Measurements from ENCODE around the gene FNDC5.

FNDC5 gene

GRCh38 chr1:32863881-32864245, 6.8 kb downstream of the FNDC5 start:
- DNase-seq, result no peak

GRCh38 chr1:32863218-32863880, 7.4 kb downstream of the FNDC5 start:
- DNase-seq, result no peak

- DNase-seq, result no peak
Measured at GRCh38 chr1:32861904-32862695, 8.6 kb downstream of the FNDC5 start.

GRCh38 chr1:32860566-32860965, 10.1 kb downstream of the FNDC5 start:
- no peak for DNase-seq

- DNase-seq, result no peak
Measured at GRCh38 chr1:32859915-32860314, 10.8 kb downstream of the FNDC5 start.

GRCh38 chr1:32858791-32859190, 11.9 kb downstream of the FNDC5 start:
- no peak for DNase-seq

- DNase-seq, result no peak
Measured at GRCh38 chr1:32858136-32858535, 12.6 kb downstream of the FNDC5 start.

GRCh38 chr1:32855861-32856617, 14.7 kb downstream of the FNDC5 start:
- DNase-seq, result no peak

- DNase-seq, result no peak
Measured at GRCh38 chr1:32848354-32849063, 22.2 kb downstream of the FNDC5 start.

- DNase-seq, result no peak
Measured at GRCh38 chr1:32831878-32832277, 38.8 kb downstream of the FNDC5 start.

GRCh38 chr1:32830092-32830852, 40.4 kb downstream of the FNDC5 start:
- DNase-seq, result no peak

GRCh38 chr1:32828341-32828740, 42.4 kb downstream of the FNDC5 start:
- DNase-seq, result no peak

- DNase-seq, result no peak
Measured at GRCh38 chr1:32825181-32825580, 45.5 kb downstream of the FNDC5 start.

- peak in 1 of 2 experiments; percentile 13 for DNase-seq
Measured at GRCh38 chr1:32818804-32819541, 51.7 kb downstream of the FNDC5 start.

GRCh38 chr1:32817815-32818786, 52.6 kb downstream of the FNDC5 start:
- peak; percentile 42 to 51 for DNase-seq

GRCh38 chr1:32817159-32817814, 53.4 kb downstream of the FNDC5 start, which contains the start of the genes S100PBP and YARS1:
TSS of gene S100PBP (plus strand) at chr1:32817653. CDS start at chr1:32826100, 8,447 bp downstream.
TSS of gene YARS1 (minus strand) at chr1:32817358. CDS start at chr1:32817244, 114 bp downstream.
- peak; percentile 100 for DNase-seq

GRCh38 chr1:32816676-32817158, 54.0 kb downstream of the FNDC5 start:
- peak in 1 of 2 experiments; percentile 18 for DNase-seq

- DNase-seq, result no peak
Measured at GRCh38 chr1:32813941-32814739, 56.6 kb downstream of the FNDC5 start.

Measured in activated CD4-positive, alpha-beta T cell treated with anti-CD3 and anti-CD28 coated beads, Interleukin-2, amount 50 U/mL, for 48 hours (primary cell).